ENCODE measurements around the gene VASH1.

- no peak for TF ChIP-seq CTCF (IDR thresholded peaks at IDR 0.05; ENCODE audit: insufficient read depth, low read length)
- TF ChIP-seq SPI1 (IDR thresholded peaks at IDR 0.05; ENCODE audit: borderline replicate concordance, low read depth), result no peak
- TF ChIP-seq, protein P1, sequence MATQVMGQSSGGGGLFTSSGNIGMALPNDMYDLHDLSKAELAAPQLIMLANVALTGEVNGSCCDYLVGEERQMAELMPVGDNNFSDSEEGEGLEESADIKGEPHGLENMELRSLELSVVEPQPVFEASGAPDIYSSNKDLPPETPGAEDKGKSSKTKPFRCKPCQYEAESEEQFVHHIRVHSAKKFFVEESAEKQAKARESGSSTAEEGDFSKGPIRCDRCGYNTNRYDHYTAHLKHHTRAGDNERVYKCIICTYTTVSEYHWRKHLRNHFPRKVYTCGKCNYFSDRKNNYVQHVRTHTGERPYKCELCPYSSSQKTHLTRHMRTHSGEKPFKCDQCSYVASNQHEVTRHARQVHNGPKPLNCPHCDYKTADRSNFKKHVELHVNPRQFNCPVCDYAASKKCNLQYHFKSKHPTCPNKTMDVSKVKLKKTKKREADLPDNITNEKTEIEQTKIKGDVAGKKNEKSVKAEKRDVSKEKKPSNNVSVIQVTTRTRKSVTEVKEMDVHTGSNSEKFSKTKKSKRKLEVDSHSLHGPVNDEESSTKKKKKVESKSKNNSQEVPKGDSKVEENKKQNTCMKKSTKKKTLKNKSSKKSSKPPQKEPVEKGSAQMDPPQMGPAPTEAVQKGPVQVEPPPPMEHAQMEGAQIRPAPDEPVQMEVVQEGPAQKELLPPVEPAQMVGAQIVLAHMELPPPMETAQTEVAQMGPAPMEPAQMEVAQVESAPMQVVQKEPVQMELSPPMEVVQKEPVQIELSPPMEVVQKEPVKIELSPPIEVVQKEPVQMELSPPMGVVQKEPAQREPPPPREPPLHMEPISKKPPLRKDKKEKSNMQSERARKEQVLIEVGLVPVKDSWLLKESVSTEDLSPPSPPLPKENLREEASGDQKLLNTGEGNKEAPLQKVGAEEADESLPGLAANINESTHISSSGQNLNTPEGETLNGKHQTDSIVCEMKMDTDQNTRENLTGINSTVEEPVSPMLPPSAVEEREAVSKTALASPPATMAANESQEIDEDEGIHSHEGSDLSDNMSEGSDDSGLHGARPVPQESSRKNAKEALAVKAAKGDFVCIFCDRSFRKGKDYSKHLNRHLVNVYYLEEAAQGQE (IDR thresholded peaks at IDR 0.05; ENCODE audit: insufficient replicate concordance, low read depth), result no peak
- TF ChIP-seq POLR2AphosphoS5 (IDR thresholded peaks at IDR 0.05; ENCODE audit: low read depth), result no peak
Measured at GRCh38 chr14:76832503-76832988, 71.3 kb downstream of the VASH1 start.
